Tibial nerve (tissue), 4 donors: ENCODE measurements around the gene ARIH2. TPM values are rescaled to one million over a fixed set of nuclear protein-coding genes. Genes with fewer than 3 reads are reported as not detected.

Experiments used
- DNase-seq, 2 donors: peaks; one replicate each; pipeline ENCODE4 v3.0.0-alpha.2; 2019; ENCODE audit warnings: low spot score in 2 of 2
- H3K27ac ChIP-seq, 4 donors: fragments of 200-600 bp; sonication (generic) in 3 of 4; one replicate each; pipeline ENCODE4 v1.5.1; 2017 to 2019; ENCODE audit warnings: mild to moderate bottlenecking in 1 of 4
- H3K27me3 ChIP-seq, 2 donors: fragments of 200-600 bp; sonication (generic) in 1 of 2; one replicate each; pipeline versions ENCODE4 v1.5.1 to v1.6.0; 2017 to 2019
- H3K36me3 ChIP-seq, 3 donors: fragments of 200-600 bp; sonication (generic); one replicate each; pipeline ENCODE4 v1.5.1; 2018 to 2019
- H3K4me1 ChIP-seq, 4 donors: fragments of 200-600 bp; sonication (generic) in 3 of 4; one replicate each; pipeline ENCODE4 v1.5.1; 2017 to 2019
- H3K4me3 ChIP-seq, 4 donors: fragments of 200-600 bp; sonication (generic) in 3 of 4; one replicate each; pipeline ENCODE4 v1.5.1; 2017 to 2019; ENCODE audit warnings: mild to moderate bottlenecking in 1 of 4, moderate library complexity in 1 of 4
- H3K9me3 ChIP-seq, 4 donors: fragments of 200-600 bp; sonication (generic) in 3 of 4; one replicate each; pipeline ENCODE4 v1.5.1; 2017 to 2019
- CTCF ChIP-seq, 5 experiments: fragments of 200-600 bp in 3 of 5; fragments of 450-650 bp in 2 of 5; sonication (generic) in 3 of 5; IDR thresholded peaks; one replicate each; pipeline ENCODE4 v1.5.1; 2016 to 2019; ENCODE audit warnings: antibody characterized with exemption in 5 of 5, mild to moderate bottlenecking in 3 of 5, moderate library complexity in 2 of 5
- EP300 ChIP-seq, 2 donors: sonication (generic); formaldehyde crosslinking; IDR thresholded peaks; one replicate each; pipeline ENCODE4 v1.6.1; 2017; ENCODE audit warnings: antibody characterized with exemption in 2 of 2, mild to moderate bottlenecking in 1 of 2
- POLR2A ChIP-seq, 2 donors: fragments of 450-650 bp; IDR thresholded peaks; one replicate each; pipeline ENCODE4 v1.6.1; 2017; ENCODE audit warnings: antibody characterized with exemption in 2 of 2, mild to moderate bottlenecking in 2 of 2, moderate library complexity in 2 of 2
- WGBS, 2 donors: methylation state at CpG; one replicate each; pipeline ENCODE4 v1.1.5; 2018; 5-methylcytosine and 5-hydroxymethylcytosine counted together
- total RNA-seq, 4 donors: library from RNA; depleted of rRNA; stranded (reverse); fragments of >200 nt; gene quantifications; one replicate each; pipeline ENCODE4 v1.1.0, GENCODE V29; 2016

Gene ARIH2
- total RNA-seq, 4 donors from 2014 or later: 68.8 to 115 (median 94.4) TPM

- Histone ChIP-seq H3K27ac (peak within 1 kb of the TSS; percentile 96 to 100 (median 100)), H3K27me3 (no peaks in the 10 kb centered on the region), H3K36me3 (peaks cover 0 to 42% (median 8%) of the 10 kb centered on the region in 3 donors), H3K9me3 (no peaks in the 10 kb centered on the region), H3K4me3 (peak within 1 kb of the TSS; percentile 69 to 92 (median 89)), H3K4me1 (peaks cover 0 to 68% (median 34%) of the 10 kb centered on the region in 4 donors)
- TF ChIP-seq POLR2A (IDR thresholded peaks at IDR 0.05) (peak; percentile 77 to 84), EP300 (IDR thresholded peaks at IDR 0.05) (peak; percentile 33 to 83), CTCF (IDR thresholded peaks at IDR 0.05) (peak; percentile 98 to 100 (median 98))
- WGBS, 2 donors: 0% methylated on average over 9 to 46 of the region's 83 CpGs
- DNase-seq: peak; percentile 83 to 86
Observed at GRCh38 chr3:49021813-49022687, 103.4 kb downstream of the ARIH2 start, which contains the start of gene NDUFAF3. Gene NDUFAF3, plus strand, starts transcription at chr3:49022121. Its CDS starts 24 bp downstream, at chr3:49022145.

DNA sequence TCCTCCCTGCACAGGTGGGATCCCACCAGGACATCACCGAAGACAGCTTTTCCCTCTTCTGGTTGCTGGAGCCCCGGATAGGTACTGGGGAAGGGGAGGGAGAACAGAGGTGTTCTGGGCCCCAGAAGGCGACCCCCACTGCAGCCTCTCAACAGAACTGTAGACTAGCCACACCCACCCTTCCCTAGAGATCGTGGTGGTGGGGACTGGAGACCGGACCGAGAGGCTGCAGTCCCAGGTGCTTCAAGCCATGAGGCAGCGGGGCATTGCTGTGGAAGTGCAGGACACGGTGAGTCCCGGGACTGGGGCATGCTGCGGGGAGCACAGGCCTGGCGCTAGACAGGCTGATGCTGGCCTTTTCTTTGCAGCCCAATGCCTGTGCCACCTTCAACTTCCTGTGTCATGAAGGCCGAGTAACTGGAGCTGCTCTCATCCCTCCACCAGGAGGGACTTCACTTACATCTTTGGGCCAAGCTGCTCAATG is 104.1 kb downstream of the ARIH2 start:
- Histone ChIP-seq H3K36me3 (peaks cover 0 to 45% (median 8%) of the 10 kb centered on the region in 3 donors), H3K9me3 (no peaks in the 10 kb centered on the region), H3K27me3 (no peaks in the 10 kb centered on the region), H3K4me3 (peak overlapping the region; percentile 69 to 92 (median 89)), H3K4me1 (peaks cover 0 to 66% (median 27%) of the 10 kb centered on the region in 4 donors), H3K27ac (peak overlapping the region; percentile 96 to 100 (median 100))
- TF ChIP-seq EP300 (IDR thresholded peaks at IDR 0.05): no peak
- no peak for TF ChIP-seq CTCF (IDR thresholded peaks at IDR 0.05)
- TF ChIP-seq POLR2A (IDR thresholded peaks at IDR 0.05): no peak
- WGBS, 2 donors: 17 to 50% methylated on average over 6 to 11 of the region's 12 CpGs
- no peak for DNase-seq

- Histone ChIP-seq H3K36me3 (peaks cover 0 to 45% (median 8%) of the 10 kb centered on the region in 3 donors), H3K9me3 (no peaks in the 10 kb centered on the region), H3K27ac (no peak overlapping the region), H3K4me1 (peaks cover 0 to 73% (median 32%) of the 10 kb centered on the region in 4 donors), H3K27me3 (no peaks in the 10 kb centered on the region), H3K4me3 (no peak overlapping the region)
- TF ChIP-seq POLR2A (IDR thresholded peaks at IDR 0.05) (no peak), CTCF (IDR thresholded peaks at IDR 0.05) (no peak), EP300 (IDR thresholded peaks at IDR 0.05) (no peak)
- no peak for DNase-seq
- WGBS, 2 donors: 81 to 96% methylated on average over 4 of the region's 4 CpGs
Observed at GRCh38 chr3:49023775-49024174, 105.1 kb downstream of the ARIH2 start.

GRCh38 chr3:49024449-49024848 is 105.8 kb downstream of the ARIH2 start:
- no peak for TF ChIP-seq CTCF (IDR thresholded peaks at IDR 0.05)
- TF ChIP-seq EP300 (IDR thresholded peaks at IDR 0.05): no peak
- no peak for TF ChIP-seq POLR2A (IDR thresholded peaks at IDR 0.05)
- H3K4me3 ChIP-seq: no peak overlapping the region
- H3K36me3 ChIP-seq: peaks cover 0 to 45% (median 8%) of the 10 kb centered on the region in 3 donors
- peaks cover 0 to 69% (median 30%) of the 10 kb centered on the region in 4 donors for H3K4me1 ChIP-seq
- DNase-seq: no peak
- H3K27ac ChIP-seq: no peak overlapping the region
- WGBS, 2 donors: 67 to 70% methylated on average over 5 of the region's 5 CpGs
- no peaks in the 10 kb centered on the region for H3K27me3 ChIP-seq
- no peaks in the 10 kb centered on the region for H3K9me3 ChIP-seq
